ENCODE measurements around the gene SEPTIN10.
"Not testable (repeated sequence)": the region's sequence is repeated elsewhere in the genome, so short reads cannot be mapped to it uniquely, and the experiment has no call there.

Gene SEPTIN10

GRCh38 chr2:109635426-109636304 is 21.9 kb upstream of the SEPTIN10 start:
- in situ Hi-C loops (cut with MboI; ENCODE audit: low sequenced_read_pairs): no loop called here

- in situ Hi-C loops (cut with MboI; ENCODE audit: low sequenced_read_pairs): no loop called here
These were observed 19.7 kb upstream of the SEPTIN10 start for GRCh38 chr2:109633284-109633961.

DNA sequence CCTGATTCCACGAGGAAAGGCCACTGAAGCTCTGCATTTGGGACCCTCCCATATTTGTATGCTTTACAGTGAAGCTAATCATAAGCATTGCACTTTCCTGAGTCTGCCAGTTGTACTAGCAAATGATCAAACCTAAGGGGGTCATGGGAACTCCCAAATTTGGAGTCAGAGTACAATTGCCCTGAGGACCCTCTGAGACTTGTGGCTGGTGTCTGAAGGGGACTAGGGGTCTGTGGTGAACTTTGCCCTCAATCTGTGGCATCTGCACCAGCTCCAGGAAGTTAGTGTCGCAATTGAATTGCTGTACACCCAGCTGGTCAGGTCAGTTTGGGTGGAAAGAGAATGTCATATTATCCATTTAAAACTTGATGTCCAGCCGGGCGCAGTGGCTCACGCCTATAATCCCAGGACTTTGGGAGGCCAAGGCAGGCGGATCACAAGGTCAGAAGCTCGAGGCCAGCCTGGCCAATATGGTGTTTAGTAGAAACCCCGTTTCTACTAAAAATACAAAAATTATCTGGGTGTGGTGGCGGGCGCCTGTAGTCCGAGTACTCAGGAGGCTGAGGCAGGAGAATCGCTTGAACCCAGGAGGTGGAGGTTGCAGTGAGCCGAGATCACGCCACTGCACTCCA is 18.5 kb upstream of the SEPTIN10 start:
- in situ Hi-C loops (cut with MboI; ENCODE audit: low sequenced_read_pairs): no loop called here

GRCh38 chr2:109631741-109632140 is 18.0 kb upstream of the SEPTIN10 start:
- in situ Hi-C loops (cut with MboI; ENCODE audit: low sequenced_read_pairs): no loop called here

DNA sequence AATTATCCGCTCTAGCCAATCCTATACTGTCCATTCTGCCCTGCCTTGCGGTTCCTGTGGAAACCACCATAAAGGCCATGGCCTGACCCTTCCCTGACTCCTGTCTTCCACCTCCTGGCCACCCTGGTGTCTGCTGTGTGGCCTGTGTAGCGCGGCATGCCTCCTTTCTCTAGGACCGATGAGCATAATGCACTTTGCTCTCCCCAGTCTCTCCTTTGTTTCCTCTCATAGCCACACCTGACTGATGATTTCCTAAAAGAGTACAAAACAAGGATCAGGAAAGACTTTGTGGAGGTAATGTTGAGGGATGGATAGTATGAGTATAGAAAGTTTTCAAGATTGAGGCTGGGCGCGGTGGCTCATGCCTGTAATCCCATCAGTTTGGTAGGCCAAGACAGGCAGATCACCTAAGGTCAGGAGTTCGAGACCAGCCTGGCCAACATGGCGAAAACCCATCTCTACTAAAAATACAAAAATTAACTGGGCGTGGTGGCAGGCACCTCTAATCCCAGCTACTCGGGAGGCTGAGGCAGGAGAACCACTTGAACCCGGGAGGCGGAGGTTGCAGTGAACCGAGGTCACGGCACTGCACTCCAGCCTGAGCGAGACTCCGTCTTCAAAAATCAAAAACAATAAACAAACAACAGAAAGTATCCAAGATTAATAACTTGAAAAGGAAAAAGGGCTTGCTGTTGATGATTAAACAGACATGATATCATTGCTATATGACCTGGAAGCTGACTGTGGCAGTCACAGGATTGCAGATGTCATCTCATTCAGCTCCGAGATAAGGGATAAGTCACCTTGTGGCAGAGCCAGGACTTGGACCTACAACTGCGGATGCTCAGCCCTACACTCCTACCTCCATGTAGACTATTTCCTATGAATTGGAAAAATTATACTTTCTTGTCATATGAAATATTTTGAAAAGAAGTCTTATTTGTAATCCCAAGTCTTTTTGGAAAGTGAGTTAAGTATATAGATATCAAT is 17.0 kb upstream of the SEPTIN10 start:
- in situ Hi-C loops (cut with MboI; ENCODE audit: low sequenced_read_pairs): no loop called here

DNA sequence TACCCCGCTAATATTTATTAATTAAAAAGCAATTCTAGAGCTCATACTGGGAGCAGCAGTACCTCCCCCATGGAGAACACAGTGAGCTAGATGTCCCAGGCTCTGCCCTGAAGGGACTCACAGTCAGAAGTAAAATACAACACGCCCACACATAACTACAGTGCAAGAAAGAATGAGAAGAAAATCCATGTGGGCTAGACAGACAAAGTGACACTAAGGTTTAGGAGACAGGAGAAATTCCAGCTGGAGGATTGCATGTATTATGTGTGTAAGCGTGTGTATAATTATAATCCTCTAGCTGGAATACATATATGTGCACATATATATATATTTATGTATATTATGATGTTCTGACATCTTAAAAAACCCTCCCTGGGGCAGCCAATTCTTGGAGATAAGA is 16.1 kb upstream of the SEPTIN10 start:
- in situ Hi-C loops (cut with MboI; ENCODE audit: low sequenced_read_pairs): no loop called here

- in situ Hi-C loops (cut with MboI; ENCODE audit: low sequenced_read_pairs): not testable (repeated sequence)
These were observed 14.6 kb upstream of the SEPTIN10 start for GRCh38 chr2:109628321-109628720.

DNA sequence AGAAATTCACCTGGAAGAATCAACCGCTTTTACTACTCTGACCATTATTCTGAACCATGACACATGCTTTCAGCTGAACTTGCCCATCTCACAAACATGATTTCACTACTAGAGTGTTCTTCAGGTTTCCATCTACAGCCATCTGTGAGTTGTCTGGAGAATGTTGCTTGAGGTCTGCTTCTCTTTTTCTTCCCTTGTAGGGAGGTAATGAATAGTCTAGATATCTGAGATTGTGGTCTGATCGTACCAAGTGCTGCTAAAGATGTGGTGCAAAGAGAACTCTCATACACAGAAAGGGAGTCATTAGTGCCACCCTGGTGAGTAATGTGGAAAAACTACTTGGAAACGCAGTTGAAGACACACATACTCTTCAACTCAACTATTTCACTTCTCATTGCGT is 10.6 kb upstream of the SEPTIN10 start:
- in situ Hi-C loops (cut with MboI; ENCODE audit: low sequenced_read_pairs): no loop called here

DNA sequence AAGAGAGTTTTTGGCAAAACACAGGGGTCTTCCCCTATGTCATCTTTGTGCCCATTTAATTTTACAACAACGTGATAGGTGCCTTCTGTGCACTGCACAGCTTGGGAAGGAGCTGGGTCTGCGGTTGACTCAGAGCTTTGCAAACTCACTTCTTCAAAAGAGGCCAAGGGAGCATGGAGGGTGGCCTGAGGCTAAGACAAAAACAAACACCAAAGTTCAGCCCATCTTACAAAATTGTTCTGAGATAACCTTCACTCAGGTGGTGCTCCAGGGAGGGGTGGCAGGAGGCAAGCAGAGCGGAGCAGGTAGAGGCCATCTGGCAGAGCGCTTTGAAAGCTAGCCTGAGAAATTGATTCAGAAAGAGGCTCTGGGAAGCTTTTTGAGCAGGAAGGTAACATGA is 10.2 kb upstream of the SEPTIN10 start:
- in situ Hi-C loops (cut with MboI; ENCODE audit: low sequenced_read_pairs): no loop called here

- in situ Hi-C loops (cut with MboI; ENCODE audit: low sequenced_read_pairs): no loop called here
These were observed 9.5 kb upstream of the SEPTIN10 start for GRCh38 chr2:109623297-109623696.

DNA sequence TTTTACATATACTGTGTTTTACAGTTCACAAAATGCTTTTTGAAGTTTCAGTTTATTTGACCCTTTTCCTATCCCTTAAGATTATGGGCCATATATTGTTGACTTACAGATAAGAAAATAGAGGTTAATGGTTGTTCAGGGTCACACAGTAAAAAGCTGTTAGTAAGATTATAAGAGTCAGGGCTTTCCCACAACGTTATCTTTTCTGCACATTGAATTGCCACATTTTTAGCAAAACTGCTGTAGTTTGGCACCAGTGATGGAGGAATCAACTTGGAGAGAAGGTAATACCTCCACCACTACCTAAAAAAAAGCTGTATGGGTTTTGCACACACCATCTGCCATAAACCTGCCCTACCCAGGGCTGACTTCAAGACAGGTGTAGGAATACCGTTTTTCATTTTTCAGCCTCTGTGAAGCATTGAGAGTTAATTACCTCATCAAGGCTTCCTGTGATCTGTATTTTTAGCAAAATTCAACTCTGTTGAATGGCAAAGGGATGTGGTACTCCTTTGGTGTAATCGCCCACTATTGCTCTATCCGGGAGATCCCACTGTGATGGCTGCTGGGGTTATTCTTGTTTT is 5.4 kb upstream of the SEPTIN10 start:
- in situ Hi-C loops (cut with MboI; ENCODE audit: low sequenced_read_pairs): no loop called here

- in situ Hi-C loops (cut with MboI; ENCODE audit: low sequenced_read_pairs): no loop called here
These were observed 2.4 kb upstream of the SEPTIN10 start for GRCh38 chr2:109616184-109616583.

- in situ Hi-C loops (cut with MboI; ENCODE audit: low sequenced_read_pairs): no loop called here
These were observed 1.9 kb upstream of the SEPTIN10 start for GRCh38 chr2:109615637-109616144.

DNA sequence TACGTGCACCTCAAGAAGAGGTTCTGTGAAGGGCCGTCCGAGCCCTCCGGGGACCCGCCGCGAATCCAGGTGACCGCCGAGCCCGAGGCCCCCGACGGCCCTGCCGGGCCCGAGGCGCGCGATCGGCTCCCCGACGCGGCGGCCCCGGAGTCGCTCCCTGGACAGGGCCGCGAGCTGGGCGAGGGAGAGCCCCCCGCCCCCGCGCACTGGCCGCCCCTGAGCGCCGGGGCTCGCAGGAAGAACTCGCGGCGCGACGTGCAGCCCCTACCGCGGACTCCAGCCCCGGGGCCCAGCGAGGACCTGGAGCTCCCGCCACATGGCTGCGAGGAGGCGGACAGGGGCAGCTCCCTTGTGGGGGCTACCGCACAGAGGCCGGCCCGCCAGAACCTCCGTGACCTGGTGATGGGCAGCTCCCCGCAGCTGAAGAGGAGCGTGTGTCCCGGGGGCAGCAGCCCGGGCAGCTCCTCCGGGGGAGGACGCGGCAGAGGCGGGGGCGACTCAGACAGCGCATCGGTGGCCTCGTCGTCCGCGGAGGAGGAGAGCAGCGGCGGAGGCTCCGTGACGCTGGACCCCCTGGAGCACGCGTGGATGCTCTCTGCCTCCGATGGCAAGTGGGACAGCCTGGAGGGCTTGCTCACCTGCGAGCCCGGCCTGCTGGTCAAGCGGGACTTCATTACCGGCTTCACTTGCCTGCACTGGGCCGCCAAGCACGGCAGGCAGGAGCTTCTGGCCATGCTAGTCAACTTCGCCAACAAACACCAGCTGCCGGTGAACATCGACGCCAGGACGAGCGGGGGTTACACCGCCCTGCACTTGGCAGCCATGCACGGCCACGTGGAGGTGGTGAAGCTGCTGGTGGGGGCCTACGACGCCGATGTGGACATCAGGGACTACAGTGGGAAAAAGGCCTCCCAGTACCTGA is 1.2 kb upstream of the SEPTIN10 start:
- in situ Hi-C loops (cut with MboI; ENCODE audit: low sequenced_read_pairs): no loop called here

DNA sequence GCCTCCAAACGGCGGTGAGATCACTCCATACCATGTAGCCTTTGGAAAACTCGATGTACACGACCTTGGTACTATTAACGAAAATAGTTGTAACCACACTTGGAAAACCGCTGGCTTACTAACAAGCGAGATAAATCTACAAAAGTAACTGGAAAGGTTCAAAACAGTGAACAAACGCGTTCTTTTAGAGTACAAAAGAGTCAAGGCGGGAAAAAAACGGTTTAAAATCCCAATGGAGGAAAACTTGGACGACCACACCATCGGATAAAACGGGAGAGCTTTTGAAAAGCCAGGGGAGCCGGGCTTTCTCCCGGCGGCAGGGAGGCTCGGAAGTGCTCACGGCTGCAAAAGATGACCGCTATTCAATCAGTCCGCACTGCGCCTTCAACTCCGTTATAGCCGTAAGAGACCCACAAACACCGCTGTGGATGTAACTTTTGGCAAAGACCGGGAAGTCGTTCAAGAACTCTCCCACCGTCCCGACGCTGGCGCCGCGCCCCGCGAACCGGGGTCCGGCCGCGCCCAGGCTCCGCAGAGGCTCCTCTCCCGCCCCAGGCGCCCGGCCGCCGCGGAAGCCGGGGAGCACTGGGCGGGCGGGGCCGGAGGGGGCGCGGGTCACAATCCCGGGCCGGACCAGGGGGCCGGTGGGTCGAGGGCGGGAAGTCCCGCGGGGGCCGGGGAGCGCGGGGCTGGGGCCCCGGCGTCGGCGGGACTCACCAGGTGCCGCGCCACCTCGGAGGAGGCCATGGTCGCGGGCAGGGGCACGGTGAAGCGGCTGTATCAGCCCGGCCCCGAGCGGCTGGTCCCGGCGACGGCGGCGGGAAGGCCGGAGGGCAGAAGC is 465 bp downstream of the SEPTIN10 start:
- in situ Hi-C loops (cut with MboI; ENCODE audit: low sequenced_read_pairs): no loop called here

GRCh38 chr2:109611467-109612095 is 2.2 kb downstream of the SEPTIN10 start:
- in situ Hi-C loops (cut with MboI; ENCODE audit: low sequenced_read_pairs): no loop called here

GRCh38 chr2:109609352-109610024 is 4.3 kb downstream of the SEPTIN10 start:
- in situ Hi-C loops (cut with MboI; ENCODE audit: low sequenced_read_pairs): no loop called here
